Stimulated activated CD4-positive, alpha-beta T cell treated with anti-CD3 and anti-CD28 coated beads, Interleukin-4, amount 100 ng/mL, for 1 hour (primary cell): ENCODE measurements around the gene SLC12A7.
"Not testable (repeated sequence)": the region's sequence is repeated elsewhere in the genome, so short reads cannot be mapped to it uniquely, and the experiment has no call there.

Experiments used
- DNase-seq: peaks from one replicate; pipeline ENCODE4 v3.0.0-alpha.2; 2020

The SLC12A7 gene

DNA sequence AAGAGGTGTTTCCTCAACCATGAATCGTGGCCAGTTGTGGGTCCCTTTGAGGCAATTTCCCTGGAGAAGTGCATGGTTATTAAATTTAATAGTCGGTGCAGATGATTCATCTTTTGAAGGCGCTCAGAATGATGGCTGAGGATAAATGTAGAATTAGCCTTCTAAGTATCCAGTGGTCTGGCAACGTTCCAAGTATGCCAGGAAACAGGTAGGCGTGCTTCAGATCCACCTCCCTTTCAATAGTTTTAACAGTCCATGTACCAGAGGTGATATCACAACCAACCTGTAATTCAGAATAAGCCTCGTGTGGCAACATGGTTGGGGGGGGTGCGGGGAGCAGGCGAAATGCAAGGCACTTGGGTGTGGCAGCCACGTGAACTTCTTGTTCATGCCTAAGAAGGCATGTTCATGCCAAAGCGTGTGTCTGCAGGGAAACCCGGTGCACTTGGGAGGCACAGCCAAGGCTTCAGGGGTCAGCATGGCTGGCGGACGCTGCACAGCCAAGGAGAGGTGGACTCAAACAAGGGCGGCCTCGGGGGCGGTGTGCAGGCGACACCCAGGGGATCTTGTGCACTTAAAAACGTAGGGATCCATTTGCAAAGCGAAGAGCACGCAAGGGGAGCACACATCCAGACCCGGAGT lies 108.4 kb downstream of the SLC12A7 start:
- no peak for DNase-seq

- DNase-seq, result no peak
Observed at GRCh38 chr5:1002836-1003235, 109.0 kb downstream of the SLC12A7 start.

- DNase-seq, result no peak
Observed at GRCh38 chr5:1002271-1002546, 109.7 kb downstream of the SLC12A7 start.

DNA sequence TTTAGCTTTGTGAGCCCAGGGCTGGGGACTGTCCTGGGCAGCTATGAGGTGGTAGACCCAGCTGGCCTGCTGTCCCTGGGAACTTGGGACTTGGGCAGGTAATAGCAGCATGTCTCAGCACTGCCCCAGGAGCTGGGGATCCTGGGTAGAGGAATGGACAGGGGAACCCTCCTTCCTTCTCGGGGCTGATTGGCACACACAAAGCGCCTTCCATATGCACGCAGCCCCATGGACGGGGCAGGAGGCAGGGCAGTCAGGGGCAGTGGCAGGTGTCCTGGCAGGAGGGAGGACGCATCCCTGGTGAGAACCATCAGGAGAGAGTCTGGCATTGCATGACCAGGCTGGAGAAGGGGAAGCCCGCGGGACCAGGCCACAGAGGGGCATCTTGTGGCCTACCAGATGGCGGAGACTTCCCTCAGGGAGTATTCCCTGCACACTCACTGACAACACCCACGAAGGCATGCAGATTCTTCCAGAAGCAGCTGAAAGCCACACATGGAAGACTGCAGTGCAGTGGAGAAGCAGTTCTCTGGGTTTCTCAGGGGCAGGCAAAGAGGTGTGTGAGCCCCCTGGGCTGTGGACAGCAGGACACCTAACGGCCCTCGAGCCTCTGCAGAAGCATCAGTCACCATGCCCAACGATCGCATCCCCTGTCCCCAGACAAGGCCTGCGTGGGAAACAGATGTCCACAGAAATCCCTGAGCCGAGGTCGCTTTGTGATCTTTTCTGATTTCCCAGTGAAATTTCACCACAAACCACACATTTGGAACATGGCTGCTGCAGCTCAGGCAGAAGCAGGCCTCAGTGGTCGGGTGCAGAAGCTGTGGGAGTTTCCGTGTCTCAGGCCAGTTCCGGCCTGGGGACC lies 110.2 kb downstream of the SLC12A7 start:
- DNase-seq, result no peak

DNA sequence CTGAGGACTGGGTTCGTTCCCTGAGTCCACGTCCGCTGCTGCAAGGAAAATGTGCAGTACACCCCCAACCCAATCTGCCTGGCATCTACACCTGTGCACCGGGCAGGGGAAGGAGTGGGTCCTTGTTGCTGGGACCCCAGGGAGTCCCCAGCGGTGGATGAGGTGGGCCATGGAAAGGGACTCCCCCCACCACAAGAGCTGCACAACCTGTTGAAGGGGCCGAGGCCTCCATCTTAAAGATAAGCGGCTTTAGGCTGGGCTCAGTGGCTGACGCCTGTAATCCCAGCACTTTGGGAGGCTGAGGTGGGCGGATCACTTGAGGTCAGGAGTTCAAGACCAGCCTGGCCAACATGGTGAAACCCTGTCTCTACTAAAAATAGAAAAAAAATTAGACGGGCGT lies 111.0 kb downstream of the SLC12A7 start:
- not testable (repeated sequence) for DNase-seq
